HEK293T (cell line): ENCODE data around the gene FAM78A.
A peak's percentile ranks its signal among the peaks of the same experiment; 100 is the strongest.

Experiments
- CTCF ChIA-PET: fragments of 350-600 bp; formaldehyde crosslinking; extraction: SDS; loops from one replicate; lab custom pipeline; 2021; ENCODE audit warnings: antibody characterized with exemption, inconsistent platforms; lab: Yijun Ruan, JAX
- POLR2A ChIA-PET: fragments of 350-600 bp; formaldehyde crosslinking; extraction: SDS; loops from one replicate; lab custom pipeline; 2020; ENCODE audit warnings: antibody characterized with exemption, inconsistent platforms; lab: Yijun Ruan, JAX
- DNase-seq: peaks from one replicate; pipeline ENCODE4 v3.0.0; 2012; ENCODE audit warnings: mixed read lengths; ENCODE audit errors: extremely low spot score
- ARNT ChIP-seq: fragments of 450-650 bp; IDR thresholded peaks from 2 replicates; pipeline ENCODE4 v1.6.1; 2017; ENCODE audit warnings: mild to moderate bottlenecking
- BHLHE40 ChIP-seq: fragments of 450-650 bp; IDR thresholded peaks from 2 replicates; pipeline ENCODE4 v1.6.1; 2016; ENCODE audit warnings: mild to moderate bottlenecking, moderate library complexity, borderline replicate concordance
- CTBP1 ChIP-seq: fragments of 450-650 bp; IDR thresholded peaks from 2 replicates; pipeline ENCODE4 v1.6.1; 2016; ENCODE audit warnings: borderline replicate concordance
- ELF4 ChIP-seq: fragments of 450-650 bp; IDR thresholded peaks from 2 replicates; pipeline ENCODE4 v1.6.1; 2017; ENCODE audit warnings: antibody characterized with exemption
- FOXA1 ChIP-seq: fragments of 450-650 bp; IDR thresholded peaks from 2 replicates; pipeline ENCODE4 v1.6.1; 2016; ENCODE audit warnings: mild to moderate bottlenecking
- FOXK2 ChIP-seq: fragments of 450-650 bp; IDR thresholded peaks from 2 replicates; pipeline ENCODE4 v1.6.1; 2016; ENCODE audit warnings: mild to moderate bottlenecking
- FOXM1 ChIP-seq: fragments of 450-650 bp; IDR thresholded peaks from 2 replicates; pipeline ENCODE4 v1.6.1; 2017; ENCODE audit warnings: mild to moderate bottlenecking, borderline replicate concordance
- HDGF ChIP-seq: fragments of 450-650 bp; IDR thresholded peaks from 2 replicates; pipeline ENCODE4 v1.6.1; 2017; ENCODE audit warnings: antibody characterized with exemption, borderline replicate concordance
- L3MBTL2 ChIP-seq: fragments of 450-650 bp; conservative IDR thresholded peaks from 2 replicates; pipeline ENCODE4 v1.6.1; 2016; ENCODE audit warnings: mild to moderate bottlenecking
- LEF1 ChIP-seq: fragments of 450-650 bp; IDR thresholded peaks from 2 replicates; pipeline ENCODE4 v1.6.1; 2017; ENCODE audit warnings: mild to moderate bottlenecking, borderline replicate concordance
- NFRKB ChIP-seq: fragments of 450-650 bp; IDR thresholded peaks from 2 replicates; pipeline ENCODE4 v1.6.1; 2016; ENCODE audit warnings: mild to moderate bottlenecking, moderate library complexity
- PKNOX1 ChIP-seq: fragments of 450-650 bp; IDR thresholded peaks from 2 replicates; pipeline ENCODE4 v1.6.1; 2016
- SP1 ChIP-seq: fragments of 450-650 bp; IDR thresholded peaks from 2 replicates; pipeline ENCODE4 v1.6.1; 2017
- SUZ12 ChIP-seq: fragments of 450-650 bp; IDR thresholded peaks from 2 replicates; pipeline ENCODE4 v1.6.1; 2016; ENCODE audit warnings: mild to moderate bottlenecking
- TARDBP ChIP-seq: fragments of 450-650 bp; IDR thresholded peaks from 2 replicates; pipeline ENCODE4 v1.6.1; 2016
- ZNF384 ChIP-seq: fragments of 450-650 bp; IDR thresholded peaks from 2 replicates; pipeline ENCODE4 v1.6.1; 2016

The FAM78A gene

GRCh38 chr9:131284856-131285255, 8.5 kb upstream of the FAM78A start:
- POLR2A ChIA-PET: no interaction called here
- CTCF ChIA-PET: no interaction called here
- TF ChIP-seq PKNOX1: no peak
- no peak for TF ChIP-seq FOXK2
- no peak for TF ChIP-seq SP1
- no peak for TF ChIP-seq BHLHE40
- TF ChIP-seq ELF4: no peak
- no peak for TF ChIP-seq HDGF
- TF ChIP-seq ZNF384: no peak
- TF ChIP-seq NFRKB: no peak
- no peak for TF ChIP-seq SUZ12
- TF ChIP-seq LEF1: no peak
- TF ChIP-seq FOXA1: no peak
- no peak for DNase-seq

- CTCF ChIA-PET: no interaction called here
- TF ChIP-seq ELF4 (no peak), BHLHE40 (no peak), NFRKB (no peak), FOXA1 (no peak), LEF1 (no peak), CTBP1 (no peak), ZNF384 (no peak), TARDBP (no peak), L3MBTL2 (no peak), ARNT (no peak), SUZ12 (no peak), PKNOX1 (no peak), FOXM1 (no peak), FOXK2 (no peak)
- DNase-seq: peak; percentile 48
- POLR2A ChIA-PET: no interaction called here
These were observed 6.5 kb upstream of the FAM78A start for GRCh38 chr9:131282688-131283422.

- no peak for TF ChIP-seq BHLHE40
- TF ChIP-seq TARDBP: no peak
- TF ChIP-seq CTBP1: no peak
- TF ChIP-seq LEF1: no peak
- no peak for TF ChIP-seq SP1
- no peak for TF ChIP-seq ARNT
- no peak for TF ChIP-seq L3MBTL2
- TF ChIP-seq PKNOX1: no peak
- TF ChIP-seq SUZ12: no peak
- no peak for TF ChIP-seq ELF4
- no peak for TF ChIP-seq ZNF384
- TF ChIP-seq FOXM1: no peak
- no peak for DNase-seq
- ChIA-PET CTCF (no interaction called here), POLR2A (no interaction called here)
These were observed 5.9 kb upstream of the FAM78A start for GRCh38 chr9:131282175-131282574.

- ChIA-PET CTCF (no interaction called here), POLR2A (no interaction called here)
- TF ChIP-seq PKNOX1 (no peak), ELF4 (no peak), ZNF384 (no peak), FOXM1 (no peak), SUZ12 (no peak), NFRKB (no peak), FOXK2 (no peak), SP1 (no peak)
- no peak for DNase-seq
These were observed 5.0 kb upstream of the FAM78A start for GRCh38 chr9:131281119-131281965.

- DNase-seq: no peak
- ChIA-PET POLR2A (interaction anchor here (1.6 kb wide), 1 partner anchor 13 kb away, joined by 3 read pairs; no protein-coding TSS in a partner anchor), CTCF (interaction anchor here (0.6 kb wide), 1 partner anchor 54 kb away, joined by 3 read pairs; no protein-coding TSS in a partner anchor)
- no peak for TF ChIP-seq ELF4
- no peak for TF ChIP-seq LEF1
- no peak for TF ChIP-seq NFRKB
- no peak for TF ChIP-seq SP1
- TF ChIP-seq FOXA1: no peak
- TF ChIP-seq CTBP1: no peak
- TF ChIP-seq SUZ12: no peak
- TF ChIP-seq BHLHE40: no peak
These were observed 4.3 kb upstream of the FAM78A start for GRCh38 chr9:131280660-131281059.
